ENCODE results near the gene ABHD16B. TPM values are rescaled to one million over a fixed set of nuclear protein-coding genes. Genes with fewer than 3 reads are reported as not detected.

The ABHD16B gene
- total and polyA plus RNA-seq, 2 of the 13 experiments (the other 11 are each of a cell fraction or from before 2014, with no cell fraction given), result not detected

DNA sequence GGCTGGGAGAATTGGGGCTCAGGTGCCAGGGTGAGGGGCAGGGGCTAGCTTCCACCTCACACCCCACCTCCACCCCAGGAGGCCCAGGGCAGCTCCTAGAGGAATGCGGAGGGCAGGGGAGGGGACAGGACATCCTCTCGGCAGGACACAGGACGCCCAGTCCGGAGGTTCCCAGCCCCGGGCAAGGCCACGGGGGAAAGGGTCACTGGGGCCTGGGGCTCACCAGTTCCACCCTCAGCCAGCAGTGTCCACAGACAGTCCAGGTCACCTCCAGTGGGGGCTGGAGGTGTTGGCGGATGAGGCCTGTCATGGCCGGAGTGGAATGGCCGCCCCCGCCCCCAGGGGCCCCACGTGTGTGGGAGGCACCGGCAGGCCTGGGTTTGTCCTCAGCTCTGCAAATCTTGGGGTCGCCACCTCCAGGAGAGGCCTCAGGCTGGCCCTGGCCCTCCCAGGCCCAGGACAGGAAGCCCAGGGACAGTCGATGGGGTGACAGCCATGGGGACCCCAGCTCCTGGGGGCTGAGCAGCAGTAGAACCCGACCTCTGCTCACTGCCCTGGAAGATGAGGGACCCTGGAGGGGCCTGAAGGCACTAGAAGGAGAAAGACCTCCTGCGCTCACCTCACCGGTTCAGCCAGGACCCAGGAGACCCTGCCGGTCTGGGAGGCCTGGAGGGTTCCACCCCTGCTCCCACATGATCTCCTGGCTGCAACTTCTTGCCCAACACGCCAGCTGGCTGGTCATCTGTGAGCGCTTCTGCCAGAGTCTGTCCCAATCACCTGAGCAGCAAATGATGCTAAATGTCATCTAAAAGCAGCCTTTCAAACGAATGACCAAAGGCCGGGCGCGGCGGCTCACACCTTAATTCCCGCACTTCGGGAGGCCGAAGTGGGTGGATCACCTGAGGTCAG lies 13.0 kb upstream of the ABHD16B start (continued):
- no peak for TF ChIP-seq TCF12 (IDR thresholded peaks at IDR 0.05)
- peak; percentile 75; the same call in 1 of the 2 replicates for TF ChIP-seq TCF12 (CRISPR knock-in tag; IDR thresholded peaks at IDR 0.05)
- no peak for TF ChIP-seq ZFP1 (CRISPR knock-in tag; IDR thresholded peaks at IDR 0.05)
- TF ChIP-seq REPIN1 (CRISPR knock-in tag; IDR thresholded peaks at IDR 0.05; ENCODE audit: borderline replicate concordance, low read depth), result no peak
- TF ChIP-seq, protein P1, sequence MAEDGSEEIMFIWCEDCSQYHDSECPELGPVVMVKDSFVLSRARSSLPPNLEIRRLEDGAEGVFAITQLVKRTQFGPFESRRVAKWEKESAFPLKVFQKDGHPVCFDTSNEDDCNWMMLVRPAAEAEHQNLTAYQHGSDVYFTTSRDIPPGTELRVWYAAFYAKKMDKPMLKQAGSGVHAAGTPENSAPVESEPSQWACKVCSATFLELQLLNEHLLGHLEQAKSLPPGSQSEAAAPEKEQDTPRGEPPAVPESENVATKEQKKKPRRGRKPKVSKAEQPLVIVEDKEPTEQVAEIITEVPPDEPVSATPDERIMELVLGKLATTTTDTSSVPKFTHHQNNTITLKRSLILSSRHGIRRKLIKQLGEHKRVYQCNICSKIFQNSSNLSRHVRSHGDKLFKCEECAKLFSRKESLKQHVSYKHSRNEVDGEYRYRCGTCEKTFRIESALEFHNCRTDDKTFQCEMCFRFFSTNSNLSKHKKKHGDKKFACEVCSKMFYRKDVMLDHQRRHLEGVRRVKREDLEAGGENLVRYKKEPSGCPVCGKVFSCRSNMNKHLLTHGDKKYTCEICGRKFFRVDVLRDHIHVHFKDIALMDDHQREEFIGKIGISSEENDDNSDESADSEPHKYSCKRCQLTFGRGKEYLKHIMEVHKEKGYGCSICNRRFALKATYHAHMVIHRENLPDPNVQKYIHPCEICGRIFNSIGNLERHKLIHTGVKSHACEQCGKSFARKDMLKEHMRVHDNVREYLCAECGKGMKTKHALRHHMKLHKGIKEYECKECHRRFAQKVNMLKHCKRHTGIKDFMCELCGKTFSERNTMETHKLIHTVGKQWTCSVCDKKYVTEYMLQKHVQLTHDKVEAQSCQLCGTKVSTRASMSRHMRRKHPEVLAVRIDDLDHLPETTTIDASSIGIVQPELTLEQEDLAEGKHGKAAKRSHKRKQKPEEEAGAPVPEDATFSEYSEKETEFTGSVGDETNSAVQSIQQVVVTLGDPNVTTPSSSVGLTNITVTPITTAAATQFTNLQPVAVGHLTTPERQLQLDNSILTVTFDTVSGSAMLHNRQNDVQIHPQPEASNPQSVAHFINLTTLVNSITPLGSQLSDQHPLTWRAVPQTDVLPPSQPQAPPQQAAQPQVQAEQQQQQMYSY (CRISPR knock-in tag; IDR thresholded peaks at IDR 0.05), result no peak
- TF ChIP-seq, protein P2, sequence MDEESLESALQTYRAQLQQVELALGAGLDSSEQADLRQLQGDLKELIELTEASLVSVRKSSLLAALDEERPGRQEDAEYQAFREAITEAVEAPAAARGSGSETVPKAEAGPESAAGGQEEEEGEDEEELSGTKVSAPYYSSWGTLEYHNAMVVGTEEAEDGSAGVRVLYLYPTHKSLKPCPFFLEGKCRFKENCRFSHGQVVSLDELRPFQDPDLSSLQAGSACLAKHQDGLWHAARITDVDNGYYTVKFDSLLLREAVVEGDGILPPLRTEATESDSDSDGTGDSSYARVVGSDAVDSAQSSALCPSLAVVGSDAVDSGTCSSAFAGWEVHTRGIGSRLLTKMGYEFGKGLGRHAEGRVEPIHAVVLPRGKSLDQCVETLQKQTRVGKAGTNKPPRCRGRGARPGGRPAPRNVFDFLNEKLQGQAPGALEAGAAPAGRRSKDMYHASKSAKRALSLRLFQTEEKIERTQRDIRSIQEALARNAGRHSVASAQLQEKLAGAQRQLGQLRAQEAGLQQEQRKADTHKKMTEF (CRISPR knock-in tag; IDR thresholded peaks at IDR 0.05), result no peak; the same call in 1 of the 2 replicates
- TF ChIP-seq, protein P3, sequence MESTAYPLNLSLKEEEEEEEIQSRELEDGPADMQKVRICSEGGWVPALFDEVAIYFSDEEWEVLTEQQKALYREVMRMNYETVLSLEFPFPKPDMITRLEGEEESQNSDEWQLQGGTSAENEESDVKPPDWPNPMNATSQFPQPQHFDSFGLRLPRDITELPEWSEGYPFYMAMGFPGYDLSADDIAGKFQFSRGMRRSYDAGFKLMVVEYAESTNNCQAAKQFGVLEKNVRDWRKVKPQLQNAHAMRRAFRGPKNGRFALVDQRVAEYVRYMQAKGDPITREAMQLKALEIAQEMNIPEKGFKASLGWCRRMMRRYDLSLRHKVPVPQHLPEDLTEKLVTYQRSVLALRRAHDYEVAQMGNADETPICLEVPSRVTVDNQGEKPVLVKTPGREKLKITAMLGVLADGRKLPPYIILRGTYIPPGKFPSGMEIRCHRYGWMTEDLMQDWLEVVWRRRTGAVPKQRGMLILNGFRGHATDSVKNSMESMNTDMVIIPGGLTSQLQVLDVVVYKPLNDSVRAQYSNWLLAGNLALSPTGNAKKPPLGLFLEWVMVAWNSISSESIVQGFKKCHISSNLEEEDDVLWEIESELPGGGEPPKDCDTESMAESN (CRISPR knock-in tag; conservative IDR thresholded peaks at IDR 0.05), result no peak
- TF ChIP-seq SUZ12 (IDR thresholded peaks at IDR 0.05; ENCODE audit: low read depth, low read length), result no peak
- TF ChIP-seq, protein P4, sequence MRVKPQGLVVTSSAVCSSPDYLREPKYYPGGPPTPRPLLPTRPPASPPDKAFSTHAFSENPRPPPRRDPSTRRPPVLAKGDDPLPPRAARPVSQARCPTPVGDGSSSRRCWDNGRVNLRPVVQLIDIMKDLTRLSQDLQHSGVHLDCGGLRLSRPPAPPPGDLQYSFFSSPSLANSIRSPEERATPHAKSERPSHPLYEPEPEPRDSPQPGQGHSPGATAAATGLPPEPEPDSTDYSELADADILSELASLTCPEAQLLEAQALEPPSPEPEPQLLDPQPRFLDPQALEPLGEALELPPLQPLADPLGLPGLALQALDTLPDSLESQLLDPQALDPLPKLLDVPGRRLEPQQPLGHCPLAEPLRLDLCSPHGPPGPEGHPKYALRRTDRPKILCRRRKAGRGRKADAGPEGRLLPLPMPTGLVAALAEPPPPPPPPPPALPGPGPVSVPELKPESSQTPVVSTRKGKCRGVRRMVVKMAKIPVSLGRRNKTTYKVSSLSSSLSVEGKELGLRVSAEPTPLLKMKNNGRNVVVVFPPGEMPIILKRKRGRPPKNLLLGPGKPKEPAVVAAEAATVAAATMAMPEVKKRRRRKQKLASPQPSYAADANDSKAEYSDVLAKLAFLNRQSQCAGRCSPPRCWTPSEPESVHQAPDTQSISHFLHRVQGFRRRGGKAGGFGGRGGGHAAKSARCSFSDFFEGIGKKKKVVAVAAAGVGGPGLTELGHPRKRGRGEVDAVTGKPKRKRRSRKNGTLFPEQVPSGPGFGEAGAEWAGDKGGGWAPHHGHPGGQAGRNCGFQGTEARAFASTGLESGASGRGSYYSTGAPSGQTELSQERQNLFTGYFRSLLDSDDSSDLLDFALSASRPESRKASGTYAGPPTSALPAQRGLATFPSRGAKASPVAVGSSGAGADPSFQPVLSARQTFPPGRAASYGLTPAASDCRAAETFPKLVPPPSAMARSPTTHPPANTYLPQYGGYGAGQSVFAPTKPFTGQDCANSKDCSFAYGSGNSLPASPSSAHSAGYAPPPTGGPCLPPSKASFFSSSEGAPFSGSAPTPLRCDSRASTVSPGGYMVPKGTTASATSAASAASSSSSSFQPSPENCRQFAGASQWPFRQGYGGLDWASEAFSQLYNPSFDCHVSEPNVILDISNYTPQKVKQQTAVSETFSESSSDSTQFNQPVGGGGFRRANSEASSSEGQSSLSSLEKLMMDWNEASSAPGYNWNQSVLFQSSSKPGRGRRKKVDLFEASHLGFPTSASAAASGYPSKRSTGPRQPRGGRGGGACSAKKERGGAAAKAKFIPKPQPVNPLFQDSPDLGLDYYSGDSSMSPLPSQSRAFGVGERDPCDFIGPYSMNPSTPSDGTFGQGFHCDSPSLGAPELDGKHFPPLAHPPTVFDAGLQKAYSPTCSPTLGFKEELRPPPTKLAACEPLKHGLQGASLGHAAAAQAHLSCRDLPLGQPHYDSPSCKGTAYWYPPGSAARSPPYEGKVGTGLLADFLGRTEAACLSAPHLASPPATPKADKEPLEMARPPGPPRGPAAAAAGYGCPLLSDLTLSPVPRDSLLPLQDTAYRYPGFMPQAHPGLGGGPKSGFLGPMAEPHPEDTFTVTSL (CRISPR knock-in tag; IDR thresholded peaks at IDR 0.05; ENCODE audit: borderline replicate concordance), result no peak
- TF ChIP-seq SOX5 (CRISPR knock-in tag; IDR thresholded peaks at IDR 0.05; ENCODE audit: borderline replicate concordance), result no peak
- TF ChIP-seq ZNF777 (CRISPR knock-in tag; IDR thresholded peaks at IDR 0.05), result no peak
- TF ChIP-seq, protein P5, sequence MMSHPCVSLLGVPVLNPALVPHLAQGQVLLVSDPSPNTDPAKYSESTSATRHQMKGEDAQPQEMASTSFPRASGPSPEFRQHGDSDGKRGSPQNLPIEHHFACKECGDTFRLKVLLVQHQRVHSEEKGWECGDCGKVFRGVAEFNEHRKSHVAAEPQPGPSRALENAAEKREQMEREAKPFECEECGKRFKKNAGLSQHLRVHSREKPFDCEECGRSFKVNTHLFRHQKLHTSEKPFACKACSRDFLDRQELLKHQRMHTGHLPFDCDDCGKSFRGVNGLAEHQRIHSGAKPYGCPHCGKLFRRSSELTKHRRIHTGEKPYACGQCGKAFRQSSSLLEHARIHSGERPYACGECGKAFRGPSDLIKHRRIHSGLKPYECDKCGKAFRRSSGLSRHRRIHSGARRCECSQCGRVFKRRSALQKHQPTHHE (CRISPR knock-in tag; IDR thresholded peaks at IDR 0.05; ENCODE audit: borderline replicate concordance), result no peak
- no peak for TF ChIP-seq SETDB1 (CRISPR knock-in tag; IDR thresholded peaks at IDR 0.05; ENCODE audit: borderline replicate concordance)

All from HepG2 (cell line).